A549 (cell line): ENCODE measurements around the gene SSNA1. TPM values are rescaled to one million over a fixed set of nuclear protein-coding genes. Genes with fewer than 3 reads are reported as not detected.

Experiments used
- ATAC-seq, 2 experiments: fragments of 200-7000 bp in 1 of 2; fragments of >200 bp in 1 of 2; cut with Nextera tagmentation in 1 of 2; cut with Tn5 transposase in 1 of 2; 3 replicates each; pipeline versions ENCODE4 v1.8.0 to v1.9.1; 2018 to 2020; ENCODE audit warnings: mild to moderate bottlenecking in 1 of 2, moderate library complexity in 1 of 2
- CTCF ChIA-PET: fragments of 300-600 bp; sonication (Branson Sonifier 250); formaldehyde crosslinking; extraction: SDS; loops from one replicate; lab custom pipeline; 2021; ENCODE audit warnings: antibody characterized with exemption, inconsistent platforms; lab: Yijun Ruan, JAX
- POLR2A ChIA-PET: fragments of 350-600 bp; formaldehyde crosslinking; extraction: SDS; loops from one replicate; lab custom pipeline; 2021; ENCODE audit warnings: antibody characterized with exemption, inconsistent platforms; lab: Yijun Ruan, JAX
- DNase-seq, 2 experiments: peaks; one replicate each; pipeline versions ENCODE4 v3.0.0 to v3.0.0-alpha.2; 2011 to 2016; ENCODE audit warnings: low read depth in 1 of 2, low spot score in 1 of 2
- FAIRE-seq: peaks from 2 replicates; lab custom pipeline; 2011; peaks lifted over from hg19 to GRCh38; lab: Jason Lieb, UNC
- H3K27ac ChIP-seq, 2 experiments: fragments of >200 bp; sonication (Bioruptor Twin); formaldehyde crosslinking; 3 replicates each; pipeline ENCODE4 v1.5.1; 2016 to 2017
- H3K4me1 ChIP-seq: fragments of >200 bp; sonication (Bioruptor Twin); formaldehyde crosslinking; 3 replicates; pipeline ENCODE4 v1.6.1; 2016
- H3K4me2 ChIP-seq: fragments of >200 bp; sonication (Bioruptor Twin); formaldehyde crosslinking; 3 replicates; pipeline ENCODE4 v1.6.1; 2016
- H3K4me3 ChIP-seq: fragments of >200 bp; sonication (Bioruptor Twin); formaldehyde crosslinking; 3 replicates; pipeline ENCODE4 v1.5.1; 2016
- H3K9me3 ChIP-seq: fragments of >200 bp; sonication (Bioruptor Twin); formaldehyde crosslinking; 3 replicates; pipeline ENCODE4 v1.6.1; 2016
- ATOH8 ChIP-seq: fragments of 250-450 bp; sonication (Bioruptor Pico); IDR thresholded peaks from 2 replicates; pipeline ENCODE4 v1.5.0; 2020; ENCODE audit warnings: low read depth, mild to moderate bottlenecking, moderate library complexity
- CBX8 ChIP-seq: fragments of 200-600 bp; sonication (generic); IDR thresholded peaks from 2 replicates; pipeline ENCODE4 v1.6.1; 2016
- E2F6 ChIP-seq: IDR thresholded peaks from 2 replicates; pipeline ENCODE4 v1.6.1; 2012; ENCODE audit warnings: low read depth, borderline replicate concordance
- EHF ChIP-seq: fragments of 250-450 bp; sonication (Bioruptor Pico); IDR thresholded peaks from 2 replicates; pipeline ENCODE4 v1.5.0; 2020; ENCODE audit warnings: mild to moderate bottlenecking
- ESRRA ChIP-seq: fragments of 150-350 bp; IDR thresholded peaks from 2 replicates; pipeline ENCODE4 v1.6.1; 2014; ENCODE audit warnings: mild to moderate bottlenecking, low read length, borderline replicate concordance
- FOSL2 ChIP-seq, 2 experiments: fragments of 450-650 bp in 1 of 2; fragments of >200 bp in 1 of 2; sonication (Bioruptor Twin) in 1 of 2; formaldehyde crosslinking; IDR thresholded peaks; 2 replicates each; pipeline versions ENCODE4 v1.5.0 to v1.6.1; 2016 to 2020; ENCODE audit warnings: mild to moderate bottlenecking in 1 of 2, moderate library complexity in 1 of 2
- FOXS1 ChIP-seq: fragments of 250-450 bp; sonication (Bioruptor Pico); IDR thresholded peaks from 2 replicates; pipeline ENCODE4 v1.5.0; 2020; ENCODE audit warnings: mild to moderate bottlenecking, moderate library complexity
- HDAC2 ChIP-seq: fragments of 200-600 bp; sonication (generic); IDR thresholded peaks from 2 replicates; pipeline ENCODE4 v1.6.1; 2016
- HES2 ChIP-seq: fragments of >200 bp; sonication (Bioruptor Twin); formaldehyde crosslinking; IDR thresholded peaks from 2 replicates; pipeline ENCODE4 v1.6.1; 2016
- HEYL ChIP-seq: fragments of 250-450 bp; sonication (Bioruptor Pico); IDR thresholded peaks from 2 replicates; pipeline ENCODE4 v1.8.0; 2021; ENCODE audit warnings: mild to moderate bottlenecking, moderate library complexity
- HOXA7 ChIP-seq: fragments of 250-450 bp; sonication (Bioruptor Pico); IDR thresholded peaks from 2 replicates; pipeline ENCODE4 v1.5.0; 2020; ENCODE audit warnings: mild to moderate bottlenecking, moderate library complexity
- MAFK ChIP-seq: fragments of 450-650 bp; IDR thresholded peaks from 2 replicates; pipeline ENCODE4 v1.6.1; 2014; ENCODE audit not compliant: partially characterized antibody
- MAZ ChIP-seq: fragments of 150-350 bp; IDR thresholded peaks from 2 replicates; pipeline ENCODE4 v1.6.1; 2014; ENCODE audit warnings: antibody characterized with exemption, low read depth, low read length, borderline replicate concordance
- NPAS2 ChIP-seq: fragments of 250-450 bp; sonication (Bioruptor Pico); IDR thresholded peaks from 2 replicates; pipeline ENCODE4 v1.8.0; 2022; ENCODE audit warnings: mild to moderate bottlenecking, moderate library complexity, borderline replicate concordance
- PHF8 ChIP-seq: fragments of 200-600 bp; sonication (generic); IDR thresholded peaks from 2 replicates; pipeline ENCODE4 v1.6.1; 2016; ENCODE audit warnings: low read depth, mild to moderate bottlenecking, antibody characterized with exemption, moderate library complexity, borderline replicate concordance
- POLR2AphosphoS2 ChIP-seq: conservative IDR thresholded peaks from 2 replicates; pipeline ENCODE4 v1.6.1; 2012; ENCODE audit warnings: low read length, improper control_type of control experiment, inconsistent platforms
- REST ChIP-seq: fragments of 200-600 bp; sonication (generic); IDR thresholded peaks from 2 replicates; pipeline ENCODE4 v1.6.1; 2016; ENCODE audit warnings: antibody characterized with exemption, mild to moderate bottlenecking, moderate library complexity
- RFX5 ChIP-seq: fragments of 450-650 bp; IDR thresholded peaks from 2 replicates; pipeline ENCODE4 v1.7.1; 2014; ENCODE audit warnings: antibody characterized with exemption, mild to moderate bottlenecking, moderate library complexity
- SMC3 ChIP-seq: fragments of >200 bp; sonication (Bioruptor Twin); formaldehyde crosslinking; IDR thresholded peaks from 3 replicates; pipeline ENCODE4 v1.6.1; 2018; ENCODE audit warnings: inconsistent platforms
- SREBF2 ChIP-seq: fragments of 450-650 bp; IDR thresholded peaks from 2 replicates; pipeline ENCODE4 v1.6.1; 2014; ENCODE audit warnings: mild to moderate bottlenecking, moderate library complexity
- TP53 ChIP-seq: fragments of 250-450 bp; sonication (Bioruptor Pico); IDR thresholded peaks from 2 replicates; pipeline ENCODE4 v1.5.0; 2021; ENCODE audit warnings: mild to moderate bottlenecking, moderate library complexity
- USF2 ChIP-seq: fragments of 450-650 bp; IDR thresholded peaks from 2 replicates; pipeline ENCODE4 v1.6.1; 2014; ENCODE audit warnings: antibody characterized with exemption
- ZC3H11A ChIP-seq: fragments of 450-650 bp; IDR thresholded peaks from 2 replicates; pipeline ENCODE4 v1.6.1; 2014; ENCODE audit warnings: antibody characterized with exemption, mild to moderate bottlenecking
- ZFP36 ChIP-seq: fragments of 450-650 bp; IDR thresholded peaks from 2 replicates; pipeline ENCODE4 v1.6.1; 2014; ENCODE audit warnings: borderline replicate concordance; ENCODE audit not compliant: partially characterized antibody
- ZNF302 ChIP-seq: fragments of 250-450 bp; sonication (Bioruptor Pico); IDR thresholded peaks from 2 replicates; pipeline ENCODE4 v1.9.0; 2021; ENCODE audit warnings: inconsistent platforms, mild to moderate bottlenecking, moderate library complexity
- ZSCAN20 ChIP-seq: fragments of 250-450 bp; sonication (Bioruptor Pico); IDR thresholded peaks from 2 replicates; pipeline ENCODE4 v1.8.0; 2022; ENCODE audit warnings: mild to moderate bottlenecking, moderate library complexity
- WGBS: methylation state at CpG from one replicate; pipeline ENCODE4 v1.1.6; 2017; ENCODE audit errors: missing lambda C conversion rate; 5-methylcytosine and 5-hydroxymethylcytosine counted together
- polyA plus RNA-seq, 4 experiments: library from polyadenylated mRNA; depleted of rRNA in 3 of 4; stranded (reverse); fragments of >200 nt; fragmentation: RNase III in 1 of 4; extraction: RNeasy Plus Mini Kit Qiagen cat#74134 plus additional on column Dnase treatment in 1 of 4; gene quantifications; 2 replicates in 3 of 4; 3 replicates in 1 of 4; pipeline ENCODE4 v1.2.3, GENCODE V29; 2011 to 2017

SSNA1 gene
- polyA plus RNA-seq, 2 of the 4 experiments (the other 2 are of a cell fraction) = 54.1 to 102 TPM

- Histone ChIP-seq H3K4me1 (peaks cover 11% of the 10 kb centered on the region), H3K9me3 (no peaks in the 10 kb centered on the region), H3K4me2 (no peak overlapping the region), H3K27ac (no peak overlapping the region), H3K4me3 (no peak overlapping the region)
- no peak for ATAC-seq
- no peak for DNase-seq
- FAIRE-seq = no peak
- TF ChIP-seq HOXA7 (CRISPR knock-in tag) = no peak
- no peak for TF ChIP-seq FOXS1 (CRISPR knock-in tag)
- no peak for TF ChIP-seq RFX5
- TF ChIP-seq CBX8 = no peak
- TF ChIP-seq HDAC2 = no peak
- no peak for TF ChIP-seq TP53 (CRISPR knock-in tag)
- no peak for TF ChIP-seq ZC3H11A
- no peak for TF ChIP-seq E2F6
- TF ChIP-seq ZFP36 = no peak
- no peak for TF ChIP-seq ESRRA
- TF ChIP-seq ZNF302 (CRISPR knock-in tag) = no peak
- no peak for TF ChIP-seq REST
- TF ChIP-seq FOSL2 (IDR thresholded peaks at IDR 0.05) = no peak
- TF ChIP-seq FOSL2 (CRISPR knock-in tag; IDR thresholded peaks at IDR 0.05) = no peak
- no peak for TF ChIP-seq HEYL
- no peak for TF ChIP-seq EHF (CRISPR knock-in tag)
- TF ChIP-seq ATOH8 (CRISPR knock-in tag) = no peak
- TF ChIP-seq PHF8 = no peak
- no peak for TF ChIP-seq NPAS2 (CRISPR knock-in tag)
- POLR2A ChIA-PET = no interaction called here
- CTCF ChIA-PET = interaction anchor here (0.8 to 1.7 kb wide), 7 partner anchors 8 to 115 kb away, joined by 3 to 7 read pairs (median 3); partner anchors contain the start of genes RNF224 and TMEM210
- WGBS = 95% methylated on average over 12 of the region's 17 CpGs
These were observed 5.6 kb upstream of the SSNA1 start for GRCh38 chr9:137182836-137183235.

- DNase-seq (no peak), FAIRE-seq (no peak), ATAC-seq (no peak)
- Histone ChIP-seq H3K4me2 (no peak overlapping the region), H3K9me3 (no peaks in the 10 kb centered on the region), H3K4me1 (peaks cover 11% of the 10 kb centered on the region), H3K27ac (no peak overlapping the region), H3K4me3 (no peak overlapping the region)
- CTCF ChIA-PET = interaction anchor here (1.0 to 1.4 kb wide), 3 partner anchors 16 to 116 kb away, joined by 3 to 7 read pairs (median 3); partner anchors contain the start of gene RNF224
- POLR2A ChIA-PET = interaction anchor here (1.2 kb wide), 1 partner anchor 17 kb away, joined by 3 read pairs; the partner anchor contains the start of gene TPRN
- no peak for TF ChIP-seq USF2
- no peak for TF ChIP-seq SREBF2
- TF ChIP-seq HOXA7 (CRISPR knock-in tag) = no peak
- no peak for TF ChIP-seq ZSCAN20 (CRISPR knock-in tag)
- no peak for TF ChIP-seq HES2
- TF ChIP-seq SMC3 = no peak
- no peak for TF ChIP-seq POLR2AphosphoS2
- no peak for TF ChIP-seq MAZ
- TF ChIP-seq ZC3H11A = no peak
- no peak for TF ChIP-seq MAFK
- 95% methylated on average over 23 of the region's 27 CpGs for WGBS
These were observed 4.4 kb upstream of the SSNA1 start for GRCh38 chr9:137183980-137184595.
